Activated T-helper 1 cell treated with Interleukin-2 at 50 U/mL for 16 hours (primary cell): ENCODE measurements around the gene GPR137.
A peak's percentile ranks its signal among the peaks of the same experiment; 100 is the strongest.
"Not testable (repeated sequence)": the region's sequence is repeated elsewhere in the genome, so short reads cannot be mapped to it uniquely, and the experiment has no call there.

ENCODE experiments used
- DNase-seq: peaks from one replicate; pipeline ENCODE4 v3.0.0-alpha.2; 2020; ENCODE audit warnings: low read depth

The GPR137 gene

GRCh38 chr11:64304316-64305072 is 18.8 kb downstream of the GPR137 start:
- DNase-seq, result peak; percentile 84

GRCh38 chr11:64305075-64305690 is 19.5 kb downstream of the GPR137 start, which contains the start of gene ESRRA:
Gene ESRRA, plus strand, starts transcription at chr11:64305524. Its CDS starts 1,656 bp downstream, at chr11:64307180.
- DNase-seq, result peak; percentile 100

- DNase-seq, result peak; percentile 53
These were observed 20.3 kb downstream of the GPR137 start for GRCh38 chr11:64305691-64306562.

GRCh38 chr11:64306563-64306875 is 20.9 kb downstream of the GPR137 start:
- DNase-seq, result no peak

GRCh38 chr11:64306876-64307622 is 21.4 kb downstream of the GPR137 start:
- no peak for DNase-seq

GRCh38 chr11:64307795-64308194 is 22.1 kb downstream of the GPR137 start:
- DNase-seq, result not testable (repeated sequence)

GRCh38 chr11:64312947-64313346 is 27.3 kb downstream of the GPR137 start:
- DNase-seq, result no peak

GRCh38 chr11:64313491-64314145 is 28.0 kb downstream of the GPR137 start:
- no peak for DNase-seq

GRCh38 chr11:64314146-64314804 is 28.6 kb downstream of the GPR137 start:
- DNase-seq, result no peak

- DNase-seq, result no peak
These were observed 29.3 kb downstream of the GPR137 start for GRCh38 chr11:64314805-64315561.

- DNase-seq, result not testable (repeated sequence)
These were observed 30.2 kb downstream of the GPR137 start for GRCh38 chr11:64315667-64316526.

- no peak for DNase-seq
These were observed 31.1 kb downstream of the GPR137 start for GRCh38 chr11:64316672-64317324.

GRCh38 chr11:64317325-64317960 is 31.8 kb downstream of the GPR137 start, which contains the start of gene TRMT112:
Gene TRMT112, minus strand, starts transcription at chr11:64317559. Its CDS starts 33 bp downstream, at chr11:64317526.
- DNase-seq, result peak; percentile 93

GRCh38 chr11:64317961-64318765 is 32.5 kb downstream of the GPR137 start, which contains the start of gene PRDX5:
Gene PRDX5, plus strand, starts transcription at chr11:64318121. Its CDS starts 95 bp downstream, at chr11:64318216.
- peak; percentile 95 for DNase-seq

GRCh38 chr11:64318766-64319761 is 33.4 kb downstream of the GPR137 start:
- DNase-seq, result no peak

- DNase-seq, result no peak
These were observed 34.9 kb downstream of the GPR137 start for GRCh38 chr11:64320556-64320955.
